HG03378 (cell line): ENCODE data around the gene HSD17B1.
"Not testable (repeated sequence)": the region's sequence is repeated elsewhere in the genome, so short reads cannot be mapped to it uniquely, and the experiment has no call there.

Experiments used
- ATAC-seq: cut with Tn5 transposase; IDR thresholded peaks from one replicate; pipeline ENCODE4 v1.9.1; 2021; ENCODE audit warnings: mild to moderate bottlenecking, moderate library complexity; ENCODE audit not compliant: unreplicated experiment

The HSD17B1 gene

DNA sequence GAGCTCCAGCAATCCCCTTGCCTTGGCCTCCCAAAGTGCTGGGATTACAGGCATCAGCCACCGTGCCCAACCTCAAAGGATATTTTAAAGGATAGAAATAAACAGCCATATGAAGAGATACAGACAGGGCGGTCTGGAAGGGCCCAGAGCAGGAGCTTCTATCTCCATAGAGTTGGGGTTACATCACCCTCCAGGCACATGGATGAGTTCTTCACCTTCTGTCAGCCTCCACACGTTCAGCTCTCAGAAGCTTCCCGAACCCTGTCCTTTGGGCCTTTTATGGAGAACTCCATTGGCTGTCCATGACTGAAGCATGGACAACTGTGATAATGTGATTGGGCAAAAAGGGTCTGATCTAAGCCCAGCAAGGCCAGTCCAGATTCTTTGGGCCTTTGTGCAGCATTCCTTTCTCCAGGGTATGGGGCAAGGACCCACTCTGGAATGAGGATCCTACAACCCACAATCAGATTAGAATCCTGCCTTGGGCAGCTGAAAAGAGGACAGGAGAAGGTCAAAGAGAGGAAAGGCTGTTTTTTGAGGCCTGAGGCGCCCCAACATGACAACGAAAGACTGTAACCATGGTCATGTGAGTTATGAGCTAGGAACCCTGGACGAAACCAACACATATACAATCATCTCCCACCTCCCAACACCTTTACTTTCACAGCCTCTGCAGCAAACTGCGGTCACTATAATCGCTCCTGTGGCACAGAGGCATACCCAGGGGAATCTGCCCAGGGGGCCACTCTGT lies 6.8 kb upstream of the HSD17B1 start:
- not testable (repeated sequence) for ATAC-seq

- no peak for ATAC-seq
Observed at GRCh38 chr17:42547001-42547461, 5.7 kb upstream of the HSD17B1 start.

GRCh38 chr17:42547698-42548069 lies 5.0 kb upstream of the HSD17B1 start:
- no peak for ATAC-seq

- ATAC-seq = no peak
Observed at GRCh38 chr17:42548070-42548837, 4.5 kb upstream of the HSD17B1 start.

- no peak for ATAC-seq
Observed at GRCh38 chr17:42548993-42549755, 3.5 kb upstream of the HSD17B1 start.

DNA sequence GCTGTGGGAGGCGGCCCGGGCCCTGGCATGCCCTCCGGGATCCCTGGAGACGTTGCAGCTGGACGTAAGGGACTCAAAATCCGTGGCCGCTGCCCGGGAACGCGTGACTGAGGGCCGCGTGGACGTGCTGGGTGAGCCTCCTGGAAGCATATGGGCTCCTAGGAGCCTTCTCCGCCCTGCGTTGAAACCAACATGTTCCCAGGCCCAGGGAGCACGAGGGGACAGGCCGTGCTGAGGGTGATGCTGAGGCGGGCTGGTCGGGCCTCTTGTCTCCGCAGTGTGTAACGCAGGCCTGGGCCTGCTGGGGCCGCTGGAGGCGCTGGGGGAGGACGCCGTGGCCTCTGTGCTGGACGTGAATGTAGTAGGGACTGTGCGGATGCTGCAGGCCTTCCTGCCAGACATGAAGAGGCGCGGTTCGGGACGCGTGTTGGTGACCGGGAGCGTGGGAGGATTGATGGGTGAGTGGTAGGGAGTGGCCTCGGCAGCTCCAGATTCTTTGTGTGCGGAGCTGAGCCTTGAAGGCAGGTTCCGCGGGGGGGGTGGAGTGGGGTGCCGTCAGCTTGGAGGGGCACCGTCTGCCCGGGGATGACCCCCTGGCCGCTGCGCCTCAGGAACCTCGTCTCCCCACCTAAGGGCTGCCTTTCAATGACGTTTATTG lies 567 bp downstream of the HSD17B1 start:
- no peak for ATAC-seq

DNA sequence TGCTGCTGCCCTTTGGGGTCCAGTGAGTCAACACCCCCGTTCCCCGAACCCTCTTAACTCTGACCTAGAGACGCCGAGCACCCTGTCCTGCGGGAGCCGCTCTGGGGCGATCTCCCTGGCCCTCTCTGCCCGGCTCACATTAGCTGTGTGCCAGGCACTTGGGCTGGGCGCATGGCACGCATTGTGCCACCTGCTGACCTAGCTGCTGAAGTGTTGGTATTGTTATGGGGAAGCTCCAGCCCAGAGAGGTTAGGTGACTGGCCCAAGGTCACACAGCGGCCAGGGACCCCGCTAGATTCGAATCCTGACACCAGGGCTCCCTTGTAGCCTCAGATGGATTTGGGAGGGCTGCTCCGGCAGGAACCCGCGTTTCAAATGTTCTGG lies 1.1 kb downstream of the HSD17B1 start:
- no peak for ATAC-seq

DNA sequence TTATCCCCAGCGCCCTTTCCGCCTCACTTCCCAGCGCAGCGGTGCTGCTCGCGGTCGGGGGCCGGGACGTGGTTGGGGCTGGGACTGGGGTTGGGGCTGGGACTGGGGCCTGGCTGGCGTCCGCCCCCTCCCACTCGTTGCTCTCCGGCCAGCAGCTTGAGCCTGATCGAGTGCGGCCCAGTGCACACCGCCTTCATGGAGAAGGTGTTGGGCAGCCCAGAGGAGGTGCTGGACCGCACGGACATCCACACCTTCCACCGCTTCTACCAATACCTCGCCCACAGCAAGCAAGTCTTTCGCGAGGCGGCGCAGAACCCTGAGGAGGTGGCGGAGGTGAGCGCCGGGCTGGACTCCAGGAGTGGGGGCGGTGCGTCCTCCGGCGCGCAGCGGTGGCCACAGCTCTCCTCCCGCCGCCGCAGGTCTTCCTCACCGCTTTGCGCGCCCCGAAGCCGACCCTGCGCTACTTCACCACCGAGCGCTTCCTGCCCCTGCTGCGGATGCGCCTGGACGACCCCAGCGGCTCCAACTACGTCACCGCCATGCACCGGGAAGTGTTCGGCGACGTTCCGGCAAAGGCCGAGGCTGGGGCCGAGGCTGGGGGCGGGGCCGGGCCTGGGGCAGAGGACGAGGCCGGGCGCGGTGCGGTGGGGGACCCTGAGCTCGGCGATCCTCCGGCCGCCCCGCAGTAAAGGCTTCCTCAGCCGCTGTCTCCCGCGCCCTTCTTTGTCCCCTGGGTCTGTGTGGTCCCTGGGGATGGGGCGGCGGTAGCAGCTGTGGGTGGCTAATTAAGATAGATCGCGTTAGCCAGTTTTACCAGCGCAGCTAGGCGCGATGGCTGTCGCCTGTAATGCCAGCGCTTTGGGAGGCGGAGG lies 1.8 kb downstream of the HSD17B1 start:
- ATAC-seq = no peak

DNA sequence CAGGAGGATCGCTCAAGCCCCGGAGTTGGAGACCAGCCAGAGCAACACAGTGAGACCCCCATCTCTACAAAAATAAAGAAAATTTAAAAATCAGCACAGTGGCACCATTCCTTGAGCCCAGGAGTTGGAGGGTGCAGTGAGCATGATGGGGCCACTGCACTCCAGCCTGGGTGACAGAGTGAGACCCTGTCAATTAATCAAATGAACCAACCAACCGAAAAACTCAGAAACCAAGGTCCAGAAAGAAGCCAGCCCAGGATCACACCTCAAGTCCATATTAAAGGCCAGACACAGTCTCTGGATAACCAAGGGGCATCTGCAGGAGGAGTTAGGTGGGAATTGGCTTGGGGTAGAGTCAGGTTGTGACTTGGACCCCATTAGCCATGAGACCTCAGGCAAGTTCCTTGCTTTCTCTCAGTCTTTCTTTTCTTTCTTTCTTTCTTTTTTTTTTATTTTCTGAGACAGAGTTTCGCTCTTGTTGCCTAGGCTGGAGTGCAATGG lies 2.4 kb downstream of the HSD17B1 start:
- no peak for ATAC-seq

- ATAC-seq = not testable (repeated sequence)
Observed at GRCh38 chr17:42555961-42556617, 3.4 kb downstream of the HSD17B1 start.

DNA sequence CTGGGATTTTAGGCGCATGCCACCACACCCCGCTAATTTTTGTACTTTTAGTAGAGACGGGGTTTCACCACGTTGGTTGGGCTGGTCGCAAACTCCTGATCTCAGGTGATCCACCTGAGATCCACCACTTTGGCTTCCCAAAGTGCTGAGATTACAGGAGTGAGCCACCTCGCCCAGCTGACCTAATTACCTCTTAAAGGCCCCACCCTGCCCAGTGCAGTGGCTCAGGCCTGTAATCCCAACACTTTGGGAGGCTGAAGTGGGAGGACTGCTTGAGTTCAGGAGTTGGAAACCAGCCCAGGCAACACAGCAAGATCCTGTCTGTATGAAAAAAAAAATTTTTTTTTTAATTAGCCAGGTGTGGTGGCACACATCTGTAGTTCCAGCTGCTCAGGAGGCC lies 6.4 kb downstream of the HSD17B1 start:
- ATAC-seq = no peak

DNA sequence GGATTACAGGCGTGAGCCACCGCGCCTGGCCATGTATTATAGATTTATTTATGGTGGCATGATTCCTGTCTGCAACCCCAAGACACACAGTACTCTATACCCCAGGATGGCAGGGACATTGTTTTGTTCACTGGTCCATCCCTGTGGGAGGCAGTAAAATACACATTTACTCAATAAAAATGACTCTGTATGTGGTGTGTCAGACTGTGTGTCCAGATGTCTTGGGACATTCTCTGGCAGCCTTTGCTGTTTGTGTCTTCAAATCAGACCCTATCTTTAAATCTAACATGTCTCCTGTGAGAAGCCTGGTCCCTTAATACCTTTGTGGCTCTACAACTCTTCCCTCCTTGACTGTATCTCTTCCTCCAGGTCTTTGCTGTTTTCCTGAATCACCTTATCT lies 7.5 kb downstream of the HSD17B1 start:
- ATAC-seq = no peak

GRCh38 chr17:42561897-42562387 lies 9.2 kb downstream of the HSD17B1 start, which contains the start of gene COASY:
TSS of gene COASY (plus strand) at chr17:42562148. CDS start at chr17:42562623, 475 bp downstream.
- ATAC-seq = peak; percentile 44

DNA sequence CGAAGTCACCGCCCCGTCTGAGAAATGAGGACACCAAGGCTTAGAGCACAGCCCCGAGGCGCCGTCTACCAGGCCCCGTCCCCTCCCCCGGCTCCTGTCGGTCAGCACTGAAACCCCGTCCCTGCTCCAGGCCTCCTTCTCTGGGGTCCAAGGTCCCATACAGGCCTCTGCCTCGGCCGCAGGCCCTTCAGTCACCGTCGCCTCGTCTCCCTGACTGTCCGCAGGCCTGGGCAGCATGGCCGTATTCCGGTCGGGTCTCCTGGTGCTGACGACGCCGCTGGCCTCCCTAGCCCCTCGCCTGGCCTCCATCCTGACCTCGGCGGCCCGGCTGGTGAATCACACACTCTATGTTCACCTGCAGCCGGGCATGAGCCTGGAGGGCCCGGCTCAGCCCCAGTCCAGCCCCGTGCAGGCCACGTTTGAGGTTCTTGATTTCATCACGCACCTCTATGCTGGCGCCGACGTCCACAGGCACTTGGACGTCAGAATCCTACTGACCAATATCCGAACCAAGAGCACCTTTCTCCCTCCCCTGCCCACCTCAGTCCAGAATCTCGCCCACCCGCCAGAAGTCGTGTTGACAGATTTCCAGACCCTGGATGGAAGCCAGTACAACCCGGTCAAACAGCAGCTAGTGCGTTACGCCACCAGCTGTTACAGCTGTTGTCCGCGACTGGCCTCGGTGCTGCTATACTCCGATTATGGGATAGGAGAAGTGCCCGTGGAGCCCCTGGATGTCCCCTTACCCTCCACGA lies 9.8 kb downstream of the HSD17B1 start:
- ATAC-seq = no peak

GRCh38 chr17:42563143-42563509 lies 10.4 kb downstream of the HSD17B1 start:
- no peak for ATAC-seq

DNA sequence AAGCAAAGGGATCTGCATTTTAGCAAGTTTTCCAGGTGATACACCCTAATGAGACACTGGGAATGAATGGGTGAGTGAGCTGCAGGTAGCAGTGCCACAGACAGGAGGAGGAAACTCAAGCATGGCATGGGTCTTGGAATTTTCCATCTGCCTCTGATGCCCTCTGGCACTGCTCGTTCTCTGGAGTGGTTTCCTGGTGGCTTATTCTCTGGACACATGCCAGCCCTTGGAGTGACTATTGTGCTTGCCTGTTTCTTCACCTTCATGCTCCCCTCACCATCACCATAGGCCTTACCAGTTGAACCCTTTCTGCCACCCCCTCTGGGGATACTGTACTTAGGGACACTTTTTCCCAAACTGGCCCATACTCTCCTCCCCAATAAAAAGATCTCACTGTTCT lies 10.8 kb downstream of the HSD17B1 start:
- no peak for ATAC-seq

DNA sequence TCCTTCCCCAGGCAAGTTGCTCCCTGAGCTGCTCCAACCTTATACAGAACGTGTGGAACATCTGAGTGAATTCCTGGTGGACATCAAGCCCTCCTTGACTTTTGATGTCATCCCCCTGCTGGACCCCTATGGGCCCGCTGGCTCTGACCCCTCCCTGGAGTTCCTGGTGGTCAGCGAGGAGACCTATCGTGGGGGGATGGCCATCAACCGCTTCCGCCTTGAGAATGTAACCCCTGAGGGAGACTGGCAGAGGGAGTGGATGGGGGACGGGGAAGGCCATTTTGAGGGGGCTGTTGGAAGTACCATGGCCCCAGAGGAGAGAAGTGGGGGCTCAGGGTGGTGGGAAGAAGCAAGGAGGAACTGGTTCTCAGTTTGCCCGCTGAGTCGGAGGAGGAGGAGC lies 11.2 kb downstream of the HSD17B1 start:
- ATAC-seq = no peak

DNA sequence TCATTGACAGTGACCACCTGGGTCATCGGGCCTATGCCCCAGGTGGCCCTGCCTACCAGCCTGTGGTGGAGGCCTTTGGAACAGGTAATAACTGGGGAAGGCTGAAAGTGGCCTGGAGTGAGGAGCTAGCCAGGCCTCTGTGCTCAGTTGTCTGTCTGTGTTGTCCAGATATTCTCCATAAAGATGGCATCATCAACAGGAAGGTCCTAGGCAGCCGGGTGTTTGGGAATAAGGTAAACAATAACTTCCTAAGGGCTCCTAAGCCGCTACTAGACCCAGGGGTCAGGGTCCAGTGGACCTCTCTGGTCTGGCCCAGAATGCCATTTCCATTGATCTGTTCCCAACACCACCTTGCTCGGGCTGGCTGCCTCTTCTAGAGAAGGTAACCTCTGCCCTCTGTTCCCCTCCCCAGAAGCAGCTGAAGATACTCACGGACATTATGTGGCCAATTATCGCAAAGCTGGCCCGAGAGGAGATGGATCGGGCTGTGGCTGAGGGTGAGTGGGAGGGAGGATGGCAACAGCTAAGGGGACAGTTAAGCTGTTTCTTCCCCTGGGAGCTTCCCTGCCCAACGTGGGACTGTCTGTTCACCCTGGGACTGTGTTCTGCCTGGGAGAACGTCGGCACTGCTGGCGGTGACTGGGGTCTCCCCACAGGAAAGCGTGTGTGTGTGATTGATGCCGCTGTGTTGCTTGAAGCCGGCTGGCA lies 12.2 kb downstream of the HSD17B1 start:
- ATAC-seq = no peak
